ENCODE measurements around the gene NLGN1.

DNA sequence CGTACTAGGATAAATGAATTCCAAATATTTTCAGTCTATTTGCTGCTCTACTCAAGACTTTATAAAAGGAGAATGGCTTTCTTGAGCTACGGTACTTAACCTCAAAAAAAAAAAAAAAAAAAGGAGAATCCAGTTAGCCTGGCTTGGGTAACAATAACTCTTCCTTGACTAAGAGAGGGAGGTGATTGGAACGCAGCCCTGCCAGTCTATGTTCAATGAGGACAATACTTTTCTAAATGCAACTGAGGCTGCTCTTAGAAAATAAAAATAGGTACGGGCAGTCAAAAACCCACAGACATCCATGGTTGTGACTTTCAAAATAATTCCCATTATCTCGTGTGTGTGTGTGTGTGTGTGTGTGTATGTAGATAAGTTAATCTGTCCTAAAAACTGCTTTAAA lies 799.9 kb downstream of the NLGN1 start:
- TF ChIP-seq POLR2A (IDR thresholded peaks at IDR 0.05): no peak
- TF ChIP-seq, protein P1, sequence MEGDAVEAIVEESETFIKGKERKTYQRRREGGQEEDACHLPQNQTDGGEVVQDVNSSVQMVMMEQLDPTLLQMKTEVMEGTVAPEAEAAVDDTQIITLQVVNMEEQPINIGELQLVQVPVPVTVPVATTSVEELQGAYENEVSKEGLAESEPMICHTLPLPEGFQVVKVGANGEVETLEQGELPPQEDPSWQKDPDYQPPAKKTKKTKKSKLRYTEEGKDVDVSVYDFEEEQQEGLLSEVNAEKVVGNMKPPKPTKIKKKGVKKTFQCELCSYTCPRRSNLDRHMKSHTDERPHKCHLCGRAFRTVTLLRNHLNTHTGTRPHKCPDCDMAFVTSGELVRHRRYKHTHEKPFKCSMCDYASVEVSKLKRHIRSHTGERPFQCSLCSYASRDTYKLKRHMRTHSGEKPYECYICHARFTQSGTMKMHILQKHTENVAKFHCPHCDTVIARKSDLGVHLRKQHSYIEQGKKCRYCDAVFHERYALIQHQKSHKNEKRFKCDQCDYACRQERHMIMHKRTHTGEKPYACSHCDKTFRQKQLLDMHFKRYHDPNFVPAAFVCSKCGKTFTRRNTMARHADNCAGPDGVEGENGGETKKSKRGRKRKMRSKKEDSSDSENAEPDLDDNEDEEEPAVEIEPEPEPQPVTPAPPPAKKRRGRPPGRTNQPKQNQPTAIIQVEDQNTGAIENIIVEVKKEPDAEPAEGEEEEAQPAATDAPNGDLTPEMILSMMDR (IDR thresholded peaks at IDR 0.05): no peak
- no peak for TF ChIP-seq EP300 (IDR thresholded peaks at IDR 0.05)
- no peak for TF ChIP-seq POLR2AphosphoS5 (IDR thresholded peaks at IDR 0.05)

Measured in suprapubic skin (tissue), 4 donors.